Breast epithelium (tissue), 4 donors: Measurements from ENCODE around the gene ZCCHC10. TPM values are rescaled to one million over a fixed set of nuclear protein-coding genes. Genes with fewer than 3 reads are reported as not detected.
A peak's percentile ranks its signal among the peaks of the same experiment; 100 is the strongest.
"Not testable (repeated sequence)": the region's sequence is repeated elsewhere in the genome, so short reads cannot be mapped to it uniquely, and the experiment has no call there.

Experiments
- DNase-seq, 2 donors: peaks; one replicate each; pipeline ENCODE4 v3.0.0-alpha.2; 2019; ENCODE audit warnings: low spot score in 2 of 2
- H3K27ac ChIP-seq, 2 donors: fragments of 200-600 bp; sonication (generic) in 1 of 2; one replicate each; pipeline ENCODE4 v1.5.1; 2016 to 2019; ENCODE audit warnings: mild to moderate bottlenecking in 1 of 2
- H3K27me3 ChIP-seq, 2 donors: fragments of 200-600 bp; sonication (generic) in 1 of 2; one replicate each; pipeline versions ENCODE4 v1.5.1 to v1.6.0; 2017 to 2019; ENCODE audit warnings: control low read depth in 1 of 2, mild to moderate bottlenecking in 1 of 2
- H3K36me3 ChIP-seq: fragments of 200-600 bp; one replicate; pipeline ENCODE4 v1.5.1; 2019
- H3K4me1 ChIP-seq, 2 donors: fragments of 200-600 bp; sonication (generic); one replicate each; pipeline ENCODE4 v1.5.1; 2016 to 2019; ENCODE audit warnings: control low read depth in 1 of 2
- H3K4me3 ChIP-seq, 3 donors: fragments of 200-600 bp; sonication (generic); 1 replicate in 2 of 3; 2 replicates in 1 of 3; pipeline ENCODE4 v1.5.1; 2016 to 2019; ENCODE audit warnings: mild to moderate bottlenecking in 3 of 3, moderate library complexity in 2 of 3
- H3K9me3 ChIP-seq, 2 donors: fragments of 200-600 bp; sonication (generic) in 1 of 2; one replicate each; pipeline ENCODE4 v1.5.1; 2016 to 2019; ENCODE audit warnings: control low read depth in 1 of 2
- POLR2A ChIP-seq: fragments of 450-650 bp; IDR thresholded peaks from one replicate; pipeline ENCODE4 v1.6.1; 2016; ENCODE audit warnings: antibody characterized with exemption, mild to moderate bottlenecking, moderate library complexity
- POLR2AphosphoS5 ChIP-seq, 3 donors: sonication (generic); formaldehyde crosslinking; IDR thresholded peaks; one replicate each; pipeline ENCODE4 v1.6.1; 2017; ENCODE audit warnings: antibody characterized with exemption in 3 of 3
- intact Hi-C: fragments of 100-400 bp; cut with DNase I; formaldehyde crosslinking; loops from one replicate; pipeline ENCODE4 v1.15.1; 2023; ENCODE audit warnings: low total_unique reads
- total RNA-seq, 3 donors: library from RNA; depleted of rRNA; stranded (reverse); fragments of >200 nt; gene quantifications; one replicate each; pipeline ENCODE4 v1.1.0, GENCODE V29; 2016
- TF ChIP-seq, protein P1 (sequence below), 3 donors: fragments of 450-650 bp; IDR thresholded peaks; one replicate each; pipeline ENCODE4 v1.5.1; 2016 to 2017; ENCODE audit warnings: antibody characterized with exemption in 3 of 3, mild to moderate bottlenecking in 3 of 3, moderate library complexity in 3 of 3

ZCCHC10 gene
- total RNA-seq, 3 donors from 2014 or later = 13.6 to 30.4 (median 21.6) TPM

DNA sequence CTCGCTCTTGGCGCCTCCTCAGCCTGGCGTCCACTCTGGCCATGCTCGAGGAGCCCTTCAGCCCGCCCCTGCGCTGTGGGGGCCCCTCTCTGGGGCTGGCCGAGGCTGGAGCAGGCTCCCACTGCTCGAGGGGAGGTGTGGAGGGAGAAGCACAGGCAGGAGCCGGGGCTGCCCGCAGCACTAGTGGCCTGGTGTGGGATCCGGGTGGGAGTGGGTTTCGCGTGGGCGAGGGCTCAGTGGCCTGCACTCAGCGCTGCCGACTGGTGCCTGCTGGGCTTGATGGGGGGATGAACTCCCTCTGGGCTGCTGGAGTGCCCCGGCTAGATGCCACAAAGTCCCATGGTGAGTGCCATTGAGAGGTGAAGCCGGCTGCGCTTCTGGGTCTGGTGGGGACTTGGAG is 21.1 kb upstream of the ZCCHC10 start:
- Histone ChIP-seq H3K27me3 (no peaks in the 10 kb centered on the region), H3K36me3 (no peaks in the 10 kb centered on the region), H3K9me3 (no peaks in the 10 kb centered on the region), H3K27ac (no peak overlapping the region), H3K4me1 (peaks cover 0 to 4% of the 10 kb centered on the region in 2 donors), H3K4me3 (no peak overlapping the region)
- TF ChIP-seq, protein P1, sequence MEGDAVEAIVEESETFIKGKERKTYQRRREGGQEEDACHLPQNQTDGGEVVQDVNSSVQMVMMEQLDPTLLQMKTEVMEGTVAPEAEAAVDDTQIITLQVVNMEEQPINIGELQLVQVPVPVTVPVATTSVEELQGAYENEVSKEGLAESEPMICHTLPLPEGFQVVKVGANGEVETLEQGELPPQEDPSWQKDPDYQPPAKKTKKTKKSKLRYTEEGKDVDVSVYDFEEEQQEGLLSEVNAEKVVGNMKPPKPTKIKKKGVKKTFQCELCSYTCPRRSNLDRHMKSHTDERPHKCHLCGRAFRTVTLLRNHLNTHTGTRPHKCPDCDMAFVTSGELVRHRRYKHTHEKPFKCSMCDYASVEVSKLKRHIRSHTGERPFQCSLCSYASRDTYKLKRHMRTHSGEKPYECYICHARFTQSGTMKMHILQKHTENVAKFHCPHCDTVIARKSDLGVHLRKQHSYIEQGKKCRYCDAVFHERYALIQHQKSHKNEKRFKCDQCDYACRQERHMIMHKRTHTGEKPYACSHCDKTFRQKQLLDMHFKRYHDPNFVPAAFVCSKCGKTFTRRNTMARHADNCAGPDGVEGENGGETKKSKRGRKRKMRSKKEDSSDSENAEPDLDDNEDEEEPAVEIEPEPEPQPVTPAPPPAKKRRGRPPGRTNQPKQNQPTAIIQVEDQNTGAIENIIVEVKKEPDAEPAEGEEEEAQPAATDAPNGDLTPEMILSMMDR (IDR thresholded peaks at IDR 0.05) = no peak
- TF ChIP-seq POLR2A = no peak
- no peak for TF ChIP-seq POLR2AphosphoS5 (IDR thresholded peaks at IDR 0.05)
- no peak for DNase-seq
- intact Hi-C loops = no loop called here

DNA sequence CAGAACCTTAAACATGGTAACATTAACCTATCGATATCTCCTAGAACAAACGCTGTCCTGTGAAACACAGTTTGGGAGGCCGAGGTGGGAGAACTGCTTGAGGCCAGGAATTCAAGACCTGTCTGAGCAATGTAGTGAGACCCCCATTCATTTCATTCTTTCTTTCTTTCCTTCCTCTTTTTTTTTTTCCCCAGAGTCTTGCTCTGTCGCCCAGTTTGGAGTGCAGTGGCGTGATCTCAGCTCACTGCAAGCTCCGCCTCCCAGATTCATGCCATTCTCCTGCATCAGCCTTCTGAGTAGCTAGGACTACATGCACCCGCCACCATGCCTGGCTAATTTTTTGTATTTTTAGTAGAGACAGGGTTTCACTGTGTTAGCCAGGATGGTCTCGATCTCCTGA is 20.2 kb upstream of the ZCCHC10 start:
- H3K4me1 ChIP-seq, DNase-seq, H3K27ac ChIP-seq: not testable (repeated sequence)

DNA sequence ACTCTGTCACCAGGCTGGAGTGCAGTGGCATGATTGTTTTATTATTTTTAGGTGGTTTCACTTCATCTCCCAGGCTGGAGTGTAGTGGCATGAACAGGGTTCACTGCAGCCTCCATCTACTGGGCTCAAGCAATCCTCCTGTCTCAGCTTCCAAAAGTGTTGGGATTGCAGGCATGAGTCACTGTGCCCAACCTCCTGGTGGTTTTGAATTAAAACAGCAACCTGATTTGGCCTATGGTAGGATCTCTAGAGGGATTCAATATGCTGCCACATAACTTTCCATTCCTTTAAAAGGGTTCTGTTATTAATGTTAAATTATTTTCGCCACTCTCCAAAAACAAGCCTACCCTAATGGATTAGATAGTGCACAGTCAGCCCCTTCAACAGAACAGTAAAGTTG is 15.6 kb upstream of the ZCCHC10 start:
- Histone ChIP-seq H3K4me1 (no peaks in the 10 kb centered on the region), H3K9me3 (no peaks in the 10 kb centered on the region), H3K36me3 (no peaks in the 10 kb centered on the region), H3K4me3 (no peak overlapping the region), H3K27me3 (no peaks in the 10 kb centered on the region), H3K27ac (no peak overlapping the region)
- TF ChIP-seq POLR2A (no peak), POLR2AphosphoS5 (IDR thresholded peaks at IDR 0.05) (no peak)
- TF ChIP-seq, protein P1 (IDR thresholded peaks at IDR 0.05) = no peak
- intact Hi-C loops = no loop called here
- no peak for DNase-seq

More for the DNA sequence above, 20.2 kb upstream of the ZCCHC10 start:
- H3K4me3 ChIP-seq, H3K27me3 ChIP-seq, H3K36me3 ChIP-seq, H3K9me3 ChIP-seq, intact Hi-C loops: not testable (repeated sequence)

DNA sequence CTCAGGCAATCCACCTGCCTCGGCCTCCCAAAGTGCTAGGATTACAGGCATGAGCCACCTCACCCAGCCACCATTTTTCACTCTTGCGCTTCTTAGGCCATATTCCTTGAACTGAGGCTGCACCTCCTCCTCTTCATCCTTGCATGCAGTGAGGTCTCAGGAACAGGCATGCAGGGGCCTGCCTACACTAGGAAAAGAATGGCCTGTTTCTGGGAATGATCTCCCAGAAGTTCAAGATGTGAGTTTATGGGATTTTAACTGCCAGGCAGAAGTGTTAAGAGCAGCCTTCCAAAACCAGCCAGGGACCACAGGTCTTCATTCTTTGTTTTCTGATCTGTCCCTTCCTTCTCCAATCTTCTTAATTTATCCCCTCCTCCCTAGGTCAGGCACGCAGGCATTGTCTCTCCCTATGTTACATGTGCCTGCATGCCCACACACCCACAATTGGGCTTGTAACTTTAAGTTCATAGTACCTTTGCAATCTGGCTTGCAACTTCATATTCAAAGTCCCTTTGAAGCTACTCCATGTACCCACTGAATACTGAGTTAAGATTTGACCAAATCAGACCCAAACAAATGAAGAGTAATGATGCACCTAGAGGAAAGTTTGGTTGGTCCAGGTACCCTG is 14.9 kb upstream of the ZCCHC10 start:
- peak overlapping the region; percentile 31 to 48 for H3K27ac ChIP-seq
- intact Hi-C loops = no loop called here
- no peaks in the 10 kb centered on the region for H3K4me1 ChIP-seq
- H3K36me3 ChIP-seq = no peaks in the 10 kb centered on the region
- no peaks in the 10 kb centered on the region for H3K9me3 ChIP-seq
- no peaks in the 10 kb centered on the region for H3K27me3 ChIP-seq
- no peak overlapping the region for H3K4me3 ChIP-seq
- no peak for DNase-seq
- TF ChIP-seq, protein P1 (IDR thresholded peaks at IDR 0.05) = no peak
- no peak for TF ChIP-seq POLR2A
- no peak for TF ChIP-seq POLR2AphosphoS5 (IDR thresholded peaks at IDR 0.05)

DNA sequence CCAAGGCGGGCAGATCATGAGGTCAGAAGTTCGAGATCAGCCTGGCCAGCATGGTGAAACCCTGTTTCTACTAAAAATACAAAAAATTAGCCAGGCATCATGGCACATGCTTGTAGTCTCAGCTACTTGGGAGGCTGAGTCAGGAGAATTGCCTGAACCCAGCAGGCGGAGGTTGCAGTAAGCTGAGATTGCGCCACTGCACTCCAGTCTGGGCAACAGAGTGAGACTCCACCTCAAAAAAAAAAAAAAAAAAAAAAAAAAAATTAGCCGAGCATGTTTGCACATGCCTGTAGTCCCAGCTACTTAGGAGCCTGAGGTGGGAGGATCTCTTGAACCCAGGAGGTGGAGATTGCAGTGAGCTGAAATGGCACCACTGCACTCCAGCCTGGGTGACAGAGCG is 10.3 kb upstream of the ZCCHC10 start:
- H3K27me3 ChIP-seq, DNase-seq, intact Hi-C loops, H3K4me3 ChIP-seq, H3K9me3 ChIP-seq, H3K36me3 ChIP-seq, H3K27ac ChIP-seq, H3K4me1 ChIP-seq: not testable (repeated sequence)

DNA sequence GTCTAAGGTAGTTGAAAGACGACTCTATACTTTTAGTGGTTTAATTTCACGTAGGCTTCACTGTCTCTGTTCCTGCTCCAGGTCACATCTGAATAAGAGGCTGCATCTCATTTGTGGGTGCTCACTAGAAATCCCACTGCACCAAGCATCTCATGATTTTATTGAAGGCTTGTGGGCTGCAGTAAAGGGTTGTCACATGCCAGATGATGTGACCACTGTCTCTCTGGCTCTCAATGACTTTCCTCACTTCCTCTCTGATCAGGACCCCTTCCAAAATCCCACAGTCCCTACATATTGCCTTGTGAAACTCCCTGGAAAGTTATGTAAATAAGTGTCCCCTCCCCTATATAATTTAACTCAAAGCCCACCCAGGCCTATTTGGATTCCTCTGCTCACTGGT is 8.9 kb upstream of the ZCCHC10 start:
- H3K27me3 ChIP-seq = no peaks in the 10 kb centered on the region
- intact Hi-C loops = no loop called here
- H3K9me3 ChIP-seq = no peaks in the 10 kb centered on the region
- H3K4me1 ChIP-seq = no peaks in the 10 kb centered on the region
- TF ChIP-seq, protein P1 (IDR thresholded peaks at IDR 0.05) = no peak
- TF ChIP-seq POLR2AphosphoS5 (IDR thresholded peaks at IDR 0.05) (no peak), POLR2A (no peak)
- H3K27ac ChIP-seq = no peak overlapping the region
- no peak overlapping the region for H3K4me3 ChIP-seq
- no peak for DNase-seq
- no peaks in the 10 kb centered on the region for H3K36me3 ChIP-seq
